Measurements from ENCODE around the gene SIAH1.
A peak's percentile ranks its signal among the peaks of the same experiment; 100 is the strongest.
"Not testable (repeated sequence)": the region's sequence is repeated elsewhere in the genome, so short reads cannot be mapped to it uniquely, and the experiment has no call there.

Gene SIAH1

GRCh38 chr16:48385253-48386150 is at the start of gene SIAH1:
Gene SIAH1, minus strand, starts transcription at chr16:48385413. Its CDS starts 22,985 bp downstream, at chr16:48362428.
- DNase-seq (ENCODE audit: low read depth): peak; percentile 85

GRCh38 chr16:48434653-48435317 is 49.6 kb upstream of the SIAH1 start:
- peak; percentile 70 for DNase-seq (ENCODE audit: low read depth)

GRCh38 chr16:48433850-48434530 is 48.8 kb upstream of the SIAH1 start:
- no peak for DNase-seq (ENCODE audit: low read depth)

GRCh38 chr16:48433116-48433849 is 48.1 kb upstream of the SIAH1 start:
- no peak for DNase-seq (ENCODE audit: low read depth)

- DNase-seq (ENCODE audit: low read depth): no peak
These were observed 46.9 kb upstream of the SIAH1 start for GRCh38 chr16:48432136-48432535.

GRCh38 chr16:48430890-48431289 is 45.7 kb upstream of the SIAH1 start:
- DNase-seq (ENCODE audit: low read depth): no peak

- peak; percentile 65 for DNase-seq (ENCODE audit: low read depth)
These were observed 41.3 kb upstream of the SIAH1 start for GRCh38 chr16:48426244-48427141.

GRCh38 chr16:48422537-48422936 is 37.3 kb upstream of the SIAH1 start:
- DNase-seq (ENCODE audit: low read depth): no peak

GRCh38 chr16:48421741-48422140 is 36.5 kb upstream of the SIAH1 start:
- DNase-seq (ENCODE audit: low read depth): peak; percentile 37

- DNase-seq (ENCODE audit: low read depth): no peak
These were observed 35.2 kb upstream of the SIAH1 start for GRCh38 chr16:48420437-48420836.

- DNase-seq (ENCODE audit: low read depth): not testable (repeated sequence)
These were observed 31.4 kb upstream of the SIAH1 start for GRCh38 chr16:48416617-48417016.

- DNase-seq (ENCODE audit: low read depth): no peak
These were observed 28.1 kb upstream of the SIAH1 start for GRCh38 chr16:48413272-48413671.

GRCh38 chr16:48409839-48410632 is 24.8 kb upstream of the SIAH1 start:
- peak; percentile 90 for DNase-seq (ENCODE audit: low read depth)

GRCh38 chr16:48408688-48409087 is 23.5 kb upstream of the SIAH1 start:
- peak; percentile 88 for DNase-seq (ENCODE audit: low read depth)

GRCh38 chr16:48405907-48406306 is 20.7 kb upstream of the SIAH1 start:
- DNase-seq (ENCODE audit: low read depth): no peak

- no peak for DNase-seq (ENCODE audit: low read depth)
These were observed 19.9 kb upstream of the SIAH1 start for GRCh38 chr16:48405153-48405552.

GRCh38 chr16:48402547-48402946 is 17.3 kb upstream of the SIAH1 start:
- DNase-seq (ENCODE audit: low read depth): not testable (repeated sequence)

GRCh38 chr16:48395375-48395774 is 10.2 kb upstream of the SIAH1 start:
- no peak for DNase-seq (ENCODE audit: low read depth)

GRCh38 chr16:48394355-48394703 is 9.1 kb upstream of the SIAH1 start:
- DNase-seq (ENCODE audit: low read depth): no peak
